Glutamatergic neuron (in vitro differentiated cells): Measurements from ENCODE around the gene WDR33. TPM values are rescaled to one million over a fixed set of nuclear protein-coding genes. Genes with fewer than 3 reads are reported as not detected.

Source experiments
- DNase-seq: peaks from one replicate; pipeline ENCODE4 v3.0.0; 2022
- H3K27ac Mint-ChIP-seq: one replicate; pipeline ENCODE4 v1.8.0; 2020; ENCODE audit warnings: mild to moderate bottlenecking, mixed read lengths, inconsistent platforms; ENCODE audit not compliant: unreplicated experiment
- H3K27me3 Mint-ChIP-seq: one replicate; pipeline ENCODE4 v1.8.0; 2020; ENCODE audit warnings: mild to moderate bottlenecking, moderate library complexity, mixed read lengths, inconsistent platforms; ENCODE audit not compliant: unreplicated experiment
- H3K36me3 Mint-ChIP-seq: one replicate; pipeline ENCODE4 v1.8.0; 2020; ENCODE audit warnings: mild to moderate bottlenecking, mixed read lengths, inconsistent platforms; ENCODE audit not compliant: unreplicated experiment
- H3K4me1 Mint-ChIP-seq: one replicate; pipeline ENCODE4 v1.8.0; 2020; ENCODE audit warnings: mild to moderate bottlenecking, low read depth, mixed read lengths, inconsistent platforms; ENCODE audit not compliant: unreplicated experiment
- H3K4me3 Mint-ChIP-seq: one replicate; pipeline ENCODE4 v1.8.0; 2020; ENCODE audit warnings: mild to moderate bottlenecking, mixed read lengths, inconsistent platforms; ENCODE audit not compliant: unreplicated experiment
- H3K9me3 Mint-ChIP-seq: one replicate; pipeline ENCODE4 v1.8.0; 2020; ENCODE audit warnings: mild to moderate bottlenecking, moderate library complexity, mixed read lengths, inconsistent platforms; ENCODE audit not compliant: unreplicated experiment
- CTCF ChIP-seq: fragments of 200-600 bp; sonication (generic); IDR thresholded peaks from one replicate; pipeline ENCODE4 v1.5.0; 2021; ENCODE audit not compliant: partially characterized antibody, unreplicated experiment
- total RNA-seq: library from RNA; stranded (reverse); fragmentation: NEBNext Ultra II Directional; extraction: Animal tissue kit (Norgen Biotek cat#: 25700); gene quantifications from one replicate; pipeline ENCODE4 v1.2.1, GENCODE V29; 2021; ENCODE audit not compliant: unreplicated experiment

Gene WDR33
- total RNA-seq, 1 donor from 2014 or later, result 54.5 TPM

- Mint-ChIP-seq H3K4me3 (no peak overlapping the region), H3K27me3 (peaks cover 11% of the 10 kb centered on the region), H3K9me3 (peaks cover 1% of the 10 kb centered on the region), H3K36me3 (no peaks in the 10 kb centered on the region), H3K27ac (no peak overlapping the region), H3K4me1 (peaks cover 4% of the 10 kb centered on the region)
- no peak for TF ChIP-seq CTCF
- DNase-seq, result no peak
Measured at GRCh38 chr2:127662937-127663565, 147.9 kb downstream of the WDR33 start.

- no peak for DNase-seq
- H3K4me1 Mint-ChIP-seq, result peaks cover 4% of the 10 kb centered on the region
- TF ChIP-seq CTCF, result no peak
- no peaks in the 10 kb centered on the region for H3K36me3 Mint-ChIP-seq
- H3K27me3 Mint-ChIP-seq, result peaks cover 14% of the 10 kb centered on the region
- H3K9me3 Mint-ChIP-seq, result peaks cover 1% of the 10 kb centered on the region
- H3K27ac Mint-ChIP-seq, result no peak overlapping the region
- H3K4me3 Mint-ChIP-seq, result no peak overlapping the region
Measured at GRCh38 chr2:127661949-127662510, 148.9 kb downstream of the WDR33 start.

- Mint-ChIP-seq H3K4me3 (no peak overlapping the region), H3K27me3 (peaks cover 14% of the 10 kb centered on the region), H3K27ac (no peak overlapping the region), H3K4me1 (peaks cover 4% of the 10 kb centered on the region), H3K36me3 (no peaks in the 10 kb centered on the region), H3K9me3 (peaks cover 1% of the 10 kb centered on the region)
- no peak for DNase-seq
- no peak for TF ChIP-seq CTCF
Measured at GRCh38 chr2:127661072-127661649, 149.8 kb downstream of the WDR33 start.

- TF ChIP-seq CTCF, result no peak
- peaks cover 7% of the 10 kb centered on the region for H3K4me1 Mint-ChIP-seq
- no peak overlapping the region for H3K27ac Mint-ChIP-seq
- H3K9me3 Mint-ChIP-seq, result peaks cover 1% of the 10 kb centered on the region
- no peak for DNase-seq
- no peak overlapping the region for H3K4me3 Mint-ChIP-seq
- H3K27me3 Mint-ChIP-seq, result peaks cover 13% of the 10 kb centered on the region
- H3K36me3 Mint-ChIP-seq, result no peaks in the 10 kb centered on the region
Measured at GRCh38 chr2:127660291-127660578, 150.7 kb downstream of the WDR33 start.

- DNase-seq, result peak; percentile 4
- Mint-ChIP-seq H3K4me1 (peaks cover 7% of the 10 kb centered on the region), H3K4me3 (no peak overlapping the region), H3K36me3 (no peaks in the 10 kb centered on the region), H3K27me3 (peaks cover 7% of the 10 kb centered on the region), H3K9me3 (peaks cover 3% of the 10 kb centered on the region), H3K27ac (no peak overlapping the region)
- TF ChIP-seq CTCF, result no peak
Measured at GRCh38 chr2:127659408-127660290, 151.3 kb downstream of the WDR33 start.
